HG02623 (cell line): ENCODE results near the gene CDH4.

ENCODE experiments used
- ATAC-seq: cut with Tn5 transposase; IDR thresholded peaks from one replicate; pipeline ENCODE4 v1.9.1; 2021; ENCODE audit warnings: moderate library complexity; ENCODE audit not compliant: unreplicated experiment

Gene CDH4

GRCh38 chr20:61806314-61806713, 554.3 kb downstream of the CDH4 start:
- no peak for ATAC-seq

- no peak for ATAC-seq
Measured at GRCh38 chr20:61806995-61807394, 554.9 kb downstream of the CDH4 start.

GRCh38 chr20:61807471-61808160, 555.6 kb downstream of the CDH4 start:
- no peak for ATAC-seq

GRCh38 chr20:61808447-61808846, 556.4 kb downstream of the CDH4 start:
- no peak for ATAC-seq

- no peak for ATAC-seq
Measured at GRCh38 chr20:61809006-61809770, 557.1 kb downstream of the CDH4 start.

GRCh38 chr20:61810066-61810737, 558.1 kb downstream of the CDH4 start:
- ATAC-seq, result no peak

GRCh38 chr20:61810738-61811135, 558.7 kb downstream of the CDH4 start:
- ATAC-seq, result no peak

- no peak for ATAC-seq
Measured at GRCh38 chr20:61811166-61811565, 559.1 kb downstream of the CDH4 start.

GRCh38 chr20:61812121-61812844, 560.2 kb downstream of the CDH4 start:
- no peak for ATAC-seq

- ATAC-seq, result no peak
Measured at GRCh38 chr20:61812845-61813485, 560.9 kb downstream of the CDH4 start.

GRCh38 chr20:61813791-61814190, 561.7 kb downstream of the CDH4 start:
- no peak for ATAC-seq

- no peak for ATAC-seq
Measured at GRCh38 chr20:61814244-61814643, 562.2 kb downstream of the CDH4 start.

- ATAC-seq, result no peak
Measured at GRCh38 chr20:61814726-61815125, 562.7 kb downstream of the CDH4 start.

GRCh38 chr20:61815176-61815575, 563.1 kb downstream of the CDH4 start:
- no peak for ATAC-seq

- no peak for ATAC-seq
Measured at GRCh38 chr20:61815678-61816077, 563.6 kb downstream of the CDH4 start.

- no peak for ATAC-seq
Measured at GRCh38 chr20:61816606-61817460, 564.8 kb downstream of the CDH4 start.

- ATAC-seq, result no peak
Measured at GRCh38 chr20:61817575-61817974, 565.5 kb downstream of the CDH4 start.

GRCh38 chr20:61818746-61819573, 566.9 kb downstream of the CDH4 start:
- ATAC-seq, result no peak

- no peak for ATAC-seq
Measured at GRCh38 chr20:61819574-61819846, 567.4 kb downstream of the CDH4 start.
